HG03039 (cell line): ENCODE data around the gene TXNL1.

Experiments used
- ATAC-seq: cut with Tn5 transposase; IDR thresholded peaks from one replicate; pipeline ENCODE4 v1.9.1; 2021; ENCODE audit warnings: mild to moderate bottlenecking, moderate library complexity; ENCODE audit not compliant: unreplicated experiment

TXNL1 gene

DNA sequence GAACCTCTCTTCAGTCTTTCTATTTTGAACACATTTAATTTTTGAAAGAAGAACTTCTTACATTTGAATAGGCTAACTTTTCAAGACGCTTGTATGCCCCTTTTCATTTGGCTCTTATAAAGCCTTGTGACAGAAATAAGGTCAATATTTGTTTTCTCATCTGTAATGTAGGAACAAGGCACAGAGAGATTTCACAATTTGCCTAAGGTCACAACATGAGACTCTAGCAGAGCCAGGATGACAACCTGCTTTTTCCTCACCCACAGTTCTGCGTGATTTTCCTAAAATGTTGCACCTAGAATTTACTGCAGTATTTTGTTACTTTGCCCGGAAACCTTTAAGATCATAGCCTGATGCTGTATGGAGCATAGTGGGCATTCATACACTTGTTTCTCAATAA, 67.4 kb downstream of the TXNL1 start:
- no peak for ATAC-seq

DNA sequence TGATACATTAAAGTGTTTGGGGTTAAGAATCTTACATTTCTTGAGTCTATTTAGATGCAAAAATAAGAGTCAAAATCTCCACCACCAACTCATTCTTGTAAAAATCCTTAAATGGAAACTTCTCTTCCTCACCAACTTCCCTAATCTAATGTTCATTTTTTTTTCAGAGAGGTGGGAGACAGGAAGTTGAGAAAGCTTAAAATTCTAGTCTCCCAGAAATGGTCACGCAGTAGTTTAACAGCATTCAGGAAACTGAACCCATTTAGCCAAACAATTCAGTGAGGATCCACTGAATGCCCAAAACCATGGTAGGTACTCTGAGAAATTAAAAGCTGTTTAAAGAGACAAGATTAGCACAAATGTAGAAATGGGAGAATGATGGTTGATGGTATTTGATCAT, 69.0 kb downstream of the TXNL1 start:
- no peak for ATAC-seq

DNA sequence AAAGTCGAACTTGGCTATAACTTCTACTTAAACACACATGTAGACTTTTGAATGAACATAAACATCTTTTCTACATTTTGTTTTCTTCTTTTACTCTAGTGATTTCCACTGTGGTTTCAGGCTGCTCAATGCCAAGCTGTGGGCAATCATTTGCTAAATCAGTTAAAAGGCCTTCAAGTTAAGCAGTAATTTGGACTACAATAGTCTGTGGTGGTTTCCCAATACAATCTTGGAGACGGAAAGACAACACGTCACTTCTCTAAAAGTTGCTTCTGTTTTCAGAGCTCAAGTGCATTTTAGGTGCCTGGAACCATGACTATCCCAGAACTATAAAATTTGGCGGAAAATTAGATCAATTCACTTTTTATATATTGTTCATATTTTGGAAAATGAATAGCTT, 69.4 kb downstream of the TXNL1 start:
- ATAC-seq, result no peak

DNA sequence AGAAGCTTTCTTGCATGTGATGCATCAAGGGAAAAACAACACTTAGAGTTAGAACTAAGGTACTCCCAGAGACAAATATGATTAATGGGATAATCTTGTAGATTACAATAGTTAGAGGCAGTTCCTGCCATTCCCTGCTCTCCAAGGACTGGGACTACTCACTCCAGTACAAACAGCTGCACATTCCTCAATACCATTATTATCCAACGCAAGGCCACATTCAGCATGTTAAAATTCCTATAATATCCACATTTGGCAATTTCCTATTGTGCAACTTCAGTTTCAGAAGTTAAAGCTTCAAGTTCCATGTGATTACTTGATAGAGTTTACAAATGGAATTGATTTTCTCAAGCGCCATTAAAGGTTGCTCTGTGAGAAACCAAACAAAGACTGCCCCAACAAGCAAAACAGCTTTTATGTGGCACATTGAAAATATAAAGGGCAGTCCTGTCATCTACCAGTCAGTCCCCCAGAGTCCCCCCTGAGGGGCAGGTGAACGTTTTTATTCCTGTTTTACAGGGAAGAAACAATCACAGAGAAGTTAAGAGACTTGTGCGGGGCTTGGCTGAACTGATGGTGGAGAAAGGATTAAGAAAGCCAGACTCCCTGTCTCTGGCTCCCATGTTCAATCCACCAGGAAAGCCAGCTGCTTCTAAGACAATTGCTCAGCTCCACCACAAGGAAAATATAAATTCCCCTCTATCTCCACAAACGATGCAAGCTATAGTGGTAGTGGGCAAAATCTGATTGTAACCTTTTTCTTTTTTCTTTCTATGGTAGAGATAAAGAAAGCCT, 72.6 kb downstream of the TXNL1 start:
- ATAC-seq, result no peak

DNA sequence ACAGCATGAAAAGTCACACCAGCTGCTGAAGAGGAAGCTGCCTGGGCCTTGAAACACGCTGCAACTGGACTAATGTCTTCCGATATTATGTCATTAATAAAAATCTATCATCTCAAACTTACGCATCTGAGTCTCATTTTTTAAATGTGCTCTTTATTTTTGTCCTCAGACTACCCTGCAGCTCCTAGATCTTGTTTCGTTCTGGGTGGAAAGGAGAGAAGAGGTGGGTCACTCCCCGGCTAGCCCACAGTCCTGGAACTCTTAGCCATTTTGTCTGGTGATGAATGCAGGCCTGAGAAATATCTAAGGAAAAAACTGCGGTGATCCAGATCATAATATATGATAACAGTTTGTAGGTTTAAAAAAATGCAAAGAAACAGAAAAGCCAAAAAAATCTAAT, 73.3 kb downstream of the TXNL1 start:
- no peak for ATAC-seq

DNA sequence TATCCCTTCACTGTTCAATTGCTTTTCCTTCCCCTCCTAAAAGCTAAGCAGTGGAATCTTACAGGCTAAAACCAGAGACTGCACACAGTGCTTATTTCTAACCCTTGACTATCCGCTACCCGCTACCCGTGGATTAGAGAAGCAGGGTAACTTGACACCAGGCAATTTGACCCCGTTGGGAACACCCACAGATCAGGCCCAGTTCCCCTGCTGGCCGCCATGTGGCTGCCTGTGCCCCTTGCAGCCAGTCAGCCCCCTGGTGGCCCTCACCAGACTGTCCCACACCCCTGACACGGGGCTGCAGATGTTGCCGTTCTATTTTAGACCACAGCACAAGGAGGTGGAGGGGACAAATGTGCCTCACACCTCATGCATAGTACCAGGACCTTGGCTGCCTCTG, 74.8 kb downstream of the TXNL1 start:
- ATAC-seq, result no peak

DNA sequence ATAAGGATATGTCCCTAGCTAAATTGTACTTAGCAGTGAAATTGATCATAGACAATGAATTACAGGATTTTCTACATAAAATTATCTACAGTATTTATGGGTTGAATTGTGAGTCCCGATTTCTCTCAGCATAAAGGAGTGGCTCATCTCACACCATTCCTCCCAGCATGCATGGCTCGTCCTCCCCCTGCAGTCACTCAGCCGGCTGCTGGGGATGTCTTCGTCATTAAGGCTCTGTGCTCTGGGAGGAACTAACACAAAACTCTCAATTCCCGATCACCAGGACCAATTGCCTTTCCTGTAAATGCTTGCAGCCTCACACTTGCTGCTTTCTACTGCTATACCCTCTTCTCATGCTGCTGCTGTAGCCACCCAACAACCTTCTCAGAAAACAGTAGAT, 75.9 kb downstream of the TXNL1 start:
- ATAC-seq, result no peak

DNA sequence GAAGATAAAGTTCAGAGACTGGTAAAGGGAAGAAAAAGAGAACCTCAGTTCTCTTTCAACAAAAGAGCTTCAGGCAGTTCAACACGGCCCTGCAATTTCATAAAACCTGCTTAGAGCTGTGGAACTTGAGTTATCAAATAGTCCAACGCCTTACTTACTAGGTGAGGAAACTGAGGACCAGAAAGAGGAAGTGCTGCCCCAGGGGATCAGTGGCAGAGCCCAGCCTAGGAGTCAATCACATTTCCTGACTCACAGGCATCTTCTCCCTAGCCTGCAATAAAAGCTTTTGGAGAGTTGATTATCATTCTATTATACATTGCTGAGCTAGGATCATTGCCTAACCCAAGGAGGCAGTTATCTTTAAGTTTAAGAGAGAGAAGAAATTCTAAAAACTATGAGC, 77.4 kb downstream of the TXNL1 start:
- ATAC-seq, result no peak

DNA sequence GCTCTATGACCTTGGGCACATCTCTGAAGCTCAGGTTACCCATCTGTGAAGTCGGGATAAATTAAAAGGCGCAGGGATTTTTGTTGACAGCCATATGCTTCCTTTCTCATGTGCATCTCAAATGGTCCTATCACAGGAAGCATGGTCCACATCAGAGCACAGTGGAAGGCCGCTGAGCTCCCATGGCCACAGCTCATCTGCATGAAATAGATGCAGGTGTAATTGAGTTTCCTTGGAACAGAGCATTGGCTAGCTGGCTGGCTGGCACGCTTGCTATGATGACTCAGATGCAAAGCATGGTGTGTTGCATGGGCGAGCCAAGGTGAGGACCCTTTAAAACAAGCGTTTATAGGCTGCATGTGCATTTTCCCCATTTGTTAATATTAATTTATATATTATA, 79.3 kb downstream of the TXNL1 start:
- ATAC-seq, result no peak

DNA sequence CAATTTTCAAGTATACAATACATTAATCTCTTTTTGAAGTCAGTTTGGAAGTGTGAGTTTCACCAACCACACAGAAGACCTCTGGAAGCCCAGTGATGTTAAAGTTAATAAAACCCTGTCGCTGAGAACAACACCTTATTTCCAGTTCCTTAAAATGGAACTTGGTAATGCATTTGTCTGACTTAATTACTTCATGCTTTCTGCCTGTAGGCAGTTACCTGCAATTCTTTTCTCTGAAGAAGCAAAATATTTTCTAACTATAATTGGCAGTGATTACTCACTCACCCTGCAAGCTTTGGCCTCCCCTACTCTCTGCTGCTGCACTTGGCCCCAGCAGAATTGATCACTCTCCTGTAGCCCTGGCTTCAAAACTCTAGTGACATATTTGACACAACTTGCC, 81.5 kb downstream of the TXNL1 start:
- no peak for ATAC-seq

DNA sequence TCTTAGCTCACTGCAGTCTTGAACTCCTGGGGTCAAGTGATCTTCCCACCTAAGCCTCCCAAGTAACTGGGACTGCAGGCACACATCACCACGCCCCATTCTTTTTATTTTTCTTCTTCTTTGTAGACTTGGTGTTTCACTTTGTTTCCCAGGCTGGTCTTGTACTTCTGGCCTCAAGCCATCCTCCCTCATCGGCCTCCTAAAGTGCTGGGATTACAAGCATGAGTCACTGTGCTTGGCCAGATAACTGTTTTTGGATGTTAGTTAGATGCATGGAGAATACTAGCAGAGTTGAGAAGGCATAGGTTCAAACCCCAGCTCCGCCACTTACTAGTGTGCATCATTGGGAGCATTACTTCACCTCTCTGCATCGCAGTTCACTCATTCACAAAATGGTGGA, 88.3 kb downstream of the TXNL1 start:
- ATAC-seq, result no peak
